OCI-LY3 (cell line): ENCODE measurements around the gene KCNQ1.

Experiments used
- CTCF ChIP-seq: fragments of 200-600, 300-600 bp; sonication (generic); IDR thresholded peaks from 2 replicates; pipeline ENCODE4 v1.5.1; 2014; ENCODE audit warnings: antibody characterized with exemption, low read length, low read depth
- EZH2phosphoT487 ChIP-seq: fragments of 200-600 bp; shearing (Covaris generic); IDR thresholded peaks from 2 replicates; pipeline ENCODE4 v1.6.1; 2018; ENCODE audit warnings: antibody characterized with exemption, mixed run types, low read depth

GRCh38 chr11:2726964-2727363 lies 282.2 kb downstream of the KCNQ1 start:
- TF ChIP-seq CTCF (no peak), EZH2phosphoT487 (no peak)
